ENCODE data around the gene HMGN3.

Gene HMGN3

DNA sequence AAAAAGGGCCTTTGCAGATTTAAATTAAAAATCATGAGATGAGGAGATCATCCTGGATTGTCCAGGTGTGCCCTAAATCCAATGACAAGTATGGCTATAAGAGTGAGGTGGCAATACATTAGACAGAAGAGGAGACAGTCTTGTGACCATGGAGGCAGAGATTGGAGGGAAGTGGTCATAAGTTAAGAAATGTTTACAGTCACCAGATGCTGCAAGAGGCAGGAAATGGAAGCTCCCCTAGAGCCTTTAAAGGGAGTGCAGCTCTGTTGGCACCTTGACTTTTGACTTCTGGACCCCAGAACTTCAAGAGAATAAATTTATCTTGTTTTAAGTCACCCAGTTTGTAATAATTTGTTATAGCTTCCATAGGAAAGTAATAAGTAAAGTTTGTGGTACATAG lies 61.1 kb downstream of the HMGN3 start:
- no peak for DNase-seq

DNA sequence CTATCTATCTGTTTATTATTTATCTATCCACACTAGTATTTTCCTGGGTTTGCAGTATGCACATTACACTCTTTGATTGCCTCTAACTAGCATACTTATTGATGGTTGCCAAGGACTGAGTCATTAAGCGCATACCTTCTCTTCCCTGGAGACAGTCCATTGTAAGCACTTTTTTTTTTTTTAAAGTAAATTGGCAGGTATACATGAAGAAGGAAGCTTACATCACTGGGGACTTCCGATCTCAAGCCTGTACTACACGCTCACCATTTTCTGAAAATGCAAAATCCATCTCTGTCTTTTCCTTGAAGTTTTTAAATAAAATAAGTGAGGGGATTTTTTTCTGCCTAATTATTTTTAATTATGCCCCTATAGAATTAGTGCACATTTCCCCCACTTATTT lies 63.5 kb downstream of the HMGN3 start:
- no peak for DNase-seq

DNA sequence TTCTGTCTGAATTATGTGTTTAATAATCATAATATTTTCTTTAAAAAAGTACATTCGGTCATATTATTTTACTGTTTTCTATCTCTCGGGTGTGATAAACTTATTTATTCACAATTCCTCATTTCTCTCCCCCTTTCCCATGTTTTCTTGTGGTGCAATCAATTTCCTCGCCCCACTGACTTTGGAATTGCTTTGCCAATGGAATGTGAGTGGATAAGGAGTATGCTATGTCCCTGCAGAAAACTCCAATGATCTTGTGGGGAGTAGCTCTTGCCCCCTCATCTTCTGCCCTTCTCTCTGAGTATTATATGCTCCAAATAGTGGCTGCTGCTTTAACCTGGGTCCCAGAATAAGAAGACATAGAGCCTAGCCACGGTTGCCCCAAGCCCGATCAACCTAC lies 64.1 kb downstream of the HMGN3 start:
- no peak for DNase-seq

- no peak for DNase-seq
Observed at GRCh38 chr6:79168695-79168980, 65.8 kb downstream of the HMGN3 start.

- no peak for DNase-seq
Observed at GRCh38 chr6:79167931-79168694, 66.4 kb downstream of the HMGN3 start.

GRCh38 chr6:79159846-79160245 lies 74.6 kb downstream of the HMGN3 start:
- DNase-seq = no peak

- no peak for DNase-seq
Observed at GRCh38 chr6:79158856-79159516, 75.5 kb downstream of the HMGN3 start.

DNA sequence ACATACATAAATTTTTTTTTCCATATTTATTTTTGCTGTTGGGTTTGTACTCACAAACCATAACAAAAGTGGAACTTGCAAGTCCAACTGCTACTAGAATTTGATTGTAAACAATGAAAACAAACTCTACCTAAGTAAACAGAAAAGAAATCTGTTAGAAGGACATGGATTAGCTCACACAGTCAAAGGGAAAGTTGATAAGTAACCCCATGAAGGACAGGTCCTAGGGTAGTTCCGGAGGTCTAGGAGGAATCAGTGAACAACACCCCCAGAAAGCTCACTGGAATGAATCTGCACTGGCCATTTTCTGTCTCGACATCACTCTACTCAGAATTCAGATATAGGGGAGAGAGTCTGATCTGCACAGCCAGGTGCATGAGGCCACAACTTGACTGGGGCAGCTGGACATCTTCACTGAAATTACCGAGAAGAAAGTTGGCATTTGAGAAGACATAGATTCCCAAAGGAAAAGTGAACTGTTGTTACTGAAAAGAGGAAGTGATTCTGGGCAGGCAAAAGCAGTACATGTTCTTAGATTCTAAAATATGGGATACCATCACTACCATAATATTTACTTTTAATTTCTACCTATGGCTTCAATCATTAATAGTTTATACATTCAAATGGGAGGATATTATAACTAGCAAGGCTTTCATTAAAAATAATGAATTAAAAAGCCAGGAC lies 76.4 kb downstream of the HMGN3 start:
- DNase-seq = no peak

DNA sequence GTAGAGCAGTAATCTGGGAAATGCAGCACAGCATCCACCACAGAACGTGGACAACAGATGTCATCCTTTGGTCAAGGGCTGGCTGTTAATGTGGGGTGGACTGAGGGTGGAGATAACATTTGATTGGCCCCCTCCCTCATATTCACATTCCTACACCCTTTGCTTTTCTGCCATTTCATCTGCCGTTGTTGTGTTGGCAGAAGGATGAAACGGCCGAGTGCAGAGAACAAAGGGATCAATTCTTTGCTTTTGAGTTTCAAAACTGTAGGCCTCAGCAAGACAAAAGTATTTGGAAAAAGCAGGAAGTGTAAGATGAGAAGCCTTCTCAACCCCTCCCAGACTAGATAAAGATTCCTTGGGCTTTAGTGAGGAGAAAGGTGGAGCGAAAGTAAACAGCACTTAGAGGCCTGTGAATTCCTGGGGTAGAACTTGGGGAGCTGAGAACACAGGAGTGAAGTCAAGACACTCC lies 82.2 kb downstream of the HMGN3 start:
- no peak for DNase-seq

Measured in cerebellar nuclear complex (tissue), 1 donor.